Medulla oblongata (tissue), 1 donor: ENCODE measurements around the gene SPATA12.
"Not testable (repeated sequence)": the region's sequence is repeated elsewhere in the genome, so short reads cannot be mapped to it uniquely, and the experiment has no call there.

Experiments
- DNase-seq: peaks from one replicate; pipeline ENCODE4 v3.0.0-alpha.2; 2015; ENCODE audit errors: extremely low spot score

SPATA12 gene

GRCh38 chr3:57083266-57083995 lies 23.0 kb downstream of the SPATA12 start:
- DNase-seq = not testable (repeated sequence)

GRCh38 chr3:57085211-57085610 lies 24.7 kb downstream of the SPATA12 start:
- DNase-seq = no peak

GRCh38 chr3:57086201-57086600 lies 25.7 kb downstream of the SPATA12 start:
- peak; percentile 78 for DNase-seq

- no peak for DNase-seq
Measured at GRCh38 chr3:57087361-57088092, 27.1 kb downstream of the SPATA12 start.

GRCh38 chr3:57088503-57088902 lies 28.0 kb downstream of the SPATA12 start:
- DNase-seq = no peak

GRCh38 chr3:57089043-57089442 lies 28.6 kb downstream of the SPATA12 start:
- DNase-seq = no peak

GRCh38 chr3:57091521-57092273 lies 31.2 kb downstream of the SPATA12 start:
- DNase-seq = no peak

GRCh38 chr3:57093489-57093888 lies 33.0 kb downstream of the SPATA12 start:
- DNase-seq = no peak

- DNase-seq = no peak
Measured at GRCh38 chr3:57093971-57094535, 33.6 kb downstream of the SPATA12 start.

- no peak for DNase-seq
Measured at GRCh38 chr3:57094575-57094974, 34.1 kb downstream of the SPATA12 start.

GRCh38 chr3:57095363-57095762 lies 34.9 kb downstream of the SPATA12 start:
- DNase-seq = no peak

GRCh38 chr3:57097536-57097935 lies 37.1 kb downstream of the SPATA12 start:
- DNase-seq = no peak

- no peak for DNase-seq
Measured at GRCh38 chr3:57098418-57099310, 38.2 kb downstream of the SPATA12 start.

GRCh38 chr3:57100046-57100695 lies 39.7 kb downstream of the SPATA12 start:
- DNase-seq = peak; percentile 91

- no peak for DNase-seq
Measured at GRCh38 chr3:57105585-57105984, 45.1 kb downstream of the SPATA12 start.

- DNase-seq = no peak
Measured at GRCh38 chr3:57108684-57109083, 48.2 kb downstream of the SPATA12 start.

GRCh38 chr3:57109437-57110199 lies 49.2 kb downstream of the SPATA12 start:
- DNase-seq = no peak

GRCh38 chr3:57110214-57110613 lies 49.8 kb downstream of the SPATA12 start:
- DNase-seq = no peak

- no peak for DNase-seq
Measured at GRCh38 chr3:57110798-57111197, 50.3 kb downstream of the SPATA12 start.

GRCh38 chr3:57112206-57112605 lies 51.7 kb downstream of the SPATA12 start:
- no peak for DNase-seq
